Measurements from ENCODE around the gene ADRM1.

The ADRM1 gene

GRCh38 chr20:62293111-62293784, 9.5 kb upstream of the ADRM1 start:
- ATAC-seq: no peak
- TF ChIP-seq ZNF565 (CRISPR knock-in tag; conservative IDR thresholded peaks at IDR 0.05; ENCODE audit: low read depth): no peak
- TF ChIP-seq SNAI2 (CRISPR knock-in tag; IDR thresholded peaks at IDR 0.05): no peak
- TF ChIP-seq ZC3H10 (CRISPR knock-in tag; IDR thresholded peaks at IDR 0.05): no peak
- TF ChIP-seq, protein P1, sequence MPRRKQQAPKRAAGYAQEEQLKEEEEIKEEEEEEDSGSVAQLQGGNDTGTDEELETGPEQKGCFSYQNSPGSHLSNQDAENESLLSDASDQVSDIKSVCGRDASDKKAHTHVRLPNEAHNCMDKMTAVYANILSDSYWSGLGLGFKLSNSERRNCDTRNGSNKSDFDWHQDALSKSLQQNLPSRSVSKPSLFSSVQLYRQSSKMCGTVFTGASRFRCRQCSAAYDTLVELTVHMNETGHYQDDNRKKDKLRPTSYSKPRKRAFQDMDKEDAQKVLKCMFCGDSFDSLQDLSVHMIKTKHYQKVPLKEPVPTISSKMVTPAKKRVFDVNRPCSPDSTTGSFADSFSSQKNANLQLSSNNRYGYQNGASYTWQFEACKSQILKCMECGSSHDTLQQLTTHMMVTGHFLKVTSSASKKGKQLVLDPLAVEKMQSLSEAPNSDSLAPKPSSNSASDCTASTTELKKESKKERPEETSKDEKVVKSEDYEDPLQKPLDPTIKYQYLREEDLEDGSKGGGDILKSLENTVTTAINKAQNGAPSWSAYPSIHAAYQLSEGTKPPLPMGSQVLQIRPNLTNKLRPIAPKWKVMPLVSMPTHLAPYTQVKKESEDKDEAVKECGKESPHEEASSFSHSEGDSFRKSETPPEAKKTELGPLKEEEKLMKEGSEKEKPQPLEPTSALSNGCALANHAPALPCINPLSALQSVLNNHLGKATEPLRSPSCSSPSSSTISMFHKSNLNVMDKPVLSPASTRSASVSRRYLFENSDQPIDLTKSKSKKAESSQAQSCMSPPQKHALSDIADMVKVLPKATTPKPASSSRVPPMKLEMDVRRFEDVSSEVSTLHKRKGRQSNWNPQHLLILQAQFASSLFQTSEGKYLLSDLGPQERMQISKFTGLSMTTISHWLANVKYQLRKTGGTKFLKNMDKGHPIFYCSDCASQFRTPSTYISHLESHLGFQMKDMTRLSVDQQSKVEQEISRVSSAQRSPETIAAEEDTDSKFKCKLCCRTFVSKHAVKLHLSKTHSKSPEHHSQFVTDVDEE (CRISPR knock-in tag; IDR thresholded peaks at IDR 0.05): no peak
- no peak for TF ChIP-seq TOX (CRISPR knock-in tag; IDR thresholded peaks at IDR 0.05; ENCODE audit: borderline replicate concordance)
- no peak for TF ChIP-seq ARNTL (CRISPR knock-in tag; IDR thresholded peaks at IDR 0.05; ENCODE audit: borderline replicate concordance, low read depth)
- no peak for TF ChIP-seq POU6F1 (CRISPR knock-in tag; IDR thresholded peaks at IDR 0.05; ENCODE audit: borderline replicate concordance, low read depth)

DNA sequence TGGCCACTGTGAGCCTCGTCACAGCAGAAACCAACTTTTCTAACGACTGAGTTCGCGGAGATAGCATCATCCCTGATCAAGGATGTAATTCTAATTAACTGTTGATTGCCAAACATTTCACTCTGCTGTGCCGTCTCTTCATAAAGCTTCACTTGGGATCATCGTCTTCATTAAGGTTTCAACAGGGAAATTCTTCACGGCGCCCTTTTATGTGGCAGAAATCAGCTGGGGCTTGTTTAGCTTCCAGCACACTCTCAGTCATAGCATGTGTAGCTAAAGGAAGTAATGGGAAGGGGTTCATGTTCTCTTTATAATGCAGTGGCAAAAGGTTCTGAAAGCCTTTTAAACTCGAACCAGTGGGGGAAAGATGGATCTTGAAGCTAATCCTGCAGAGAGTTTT, 8.9 kb upstream of the ADRM1 start:
- TF ChIP-seq CREB5 (CRISPR knock-in tag; IDR thresholded peaks at IDR 0.05; ENCODE audit: low read depth) (no peak), ZNF565 (CRISPR knock-in tag; conservative IDR thresholded peaks at IDR 0.05; ENCODE audit: low read depth) (no peak), CSRNP3 (CRISPR knock-in tag; IDR thresholded peaks at IDR 0.05) (no peak), ESRRG (CRISPR knock-in tag; IDR thresholded peaks at IDR 0.05) (no peak), ZFP3 (CRISPR knock-in tag; IDR thresholded peaks at IDR 0.05) (no peak), PPARA (CRISPR knock-in tag; IDR thresholded peaks at IDR 0.05; ENCODE audit: borderline replicate concordance) (no peak)

DNA sequence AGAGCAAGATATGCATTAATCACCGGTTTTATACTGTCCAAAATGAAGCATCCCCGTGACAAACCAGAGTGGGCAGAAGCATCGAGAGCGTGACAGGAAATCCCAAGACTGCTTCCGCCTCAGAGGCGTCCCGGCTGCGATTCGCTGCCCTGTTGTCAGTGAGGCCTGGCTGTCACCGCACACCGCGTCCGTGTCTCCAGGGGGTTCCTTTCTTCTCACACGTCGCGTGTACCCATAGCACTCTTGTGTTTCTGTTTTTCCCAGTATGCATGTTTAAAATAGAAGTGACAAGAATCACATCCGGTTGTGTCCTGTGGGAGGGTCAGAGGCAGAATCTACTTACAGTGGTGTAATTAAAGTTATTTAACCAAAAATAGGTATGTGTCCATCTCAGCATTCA, 8.3 kb upstream of the ADRM1 start:
- TF ChIP-seq GLIS3 (CRISPR knock-in tag; IDR thresholded peaks at IDR 0.05) (no peak), ZNF565 (CRISPR knock-in tag; conservative IDR thresholded peaks at IDR 0.05; ENCODE audit: low read depth) (no peak)
- no peak for ATAC-seq

More for the DNA sequence above, 8.9 kb upstream of the ADRM1 start:
- ATAC-seq: no peak

GRCh38 chr20:62296724-62297448, 5.9 kb upstream of the ADRM1 start:
- ATAC-seq: no peak
- TF ChIP-seq ISL1 (CRISPR knock-in tag; IDR thresholded peaks at IDR 0.05) (no peak), ZNF8 (CRISPR knock-in tag; IDR thresholded peaks at IDR 0.05) (no peak), ARNTL (CRISPR knock-in tag; IDR thresholded peaks at IDR 0.05; ENCODE audit: borderline replicate concordance, low read depth) (no peak), ZFP3 (CRISPR knock-in tag; IDR thresholded peaks at IDR 0.05) (no peak), CSDC2 (CRISPR knock-in tag; IDR thresholded peaks at IDR 0.05) (no peak), TOX (CRISPR knock-in tag; IDR thresholded peaks at IDR 0.05; ENCODE audit: borderline replicate concordance) (no peak), ZNF565 (CRISPR knock-in tag; conservative IDR thresholded peaks at IDR 0.05; ENCODE audit: low read depth) (no peak), ESRRG (CRISPR knock-in tag; IDR thresholded peaks at IDR 0.05) (no peak), CREB5 (CRISPR knock-in tag; IDR thresholded peaks at IDR 0.05; ENCODE audit: low read depth) (no peak), PPARA (CRISPR knock-in tag; IDR thresholded peaks at IDR 0.05; ENCODE audit: borderline replicate concordance) (no peak), TCF4 (CRISPR knock-in tag; IDR thresholded peaks at IDR 0.05; ENCODE audit: borderline replicate concordance) (no peak), ZFP30 (CRISPR knock-in tag; IDR thresholded peaks at IDR 0.05) (no peak), POU6F1 (CRISPR knock-in tag; IDR thresholded peaks at IDR 0.05; ENCODE audit: borderline replicate concordance, low read depth) (no peak), ZNF70 (CRISPR knock-in tag; IDR thresholded peaks at IDR 0.05) (no peak), BACH2 (CRISPR knock-in tag; IDR thresholded peaks at IDR 0.05; ENCODE audit: borderline replicate concordance) (no peak), ZC3H10 (CRISPR knock-in tag; IDR thresholded peaks at IDR 0.05) (no peak)
- TF ChIP-seq, protein P2, sequence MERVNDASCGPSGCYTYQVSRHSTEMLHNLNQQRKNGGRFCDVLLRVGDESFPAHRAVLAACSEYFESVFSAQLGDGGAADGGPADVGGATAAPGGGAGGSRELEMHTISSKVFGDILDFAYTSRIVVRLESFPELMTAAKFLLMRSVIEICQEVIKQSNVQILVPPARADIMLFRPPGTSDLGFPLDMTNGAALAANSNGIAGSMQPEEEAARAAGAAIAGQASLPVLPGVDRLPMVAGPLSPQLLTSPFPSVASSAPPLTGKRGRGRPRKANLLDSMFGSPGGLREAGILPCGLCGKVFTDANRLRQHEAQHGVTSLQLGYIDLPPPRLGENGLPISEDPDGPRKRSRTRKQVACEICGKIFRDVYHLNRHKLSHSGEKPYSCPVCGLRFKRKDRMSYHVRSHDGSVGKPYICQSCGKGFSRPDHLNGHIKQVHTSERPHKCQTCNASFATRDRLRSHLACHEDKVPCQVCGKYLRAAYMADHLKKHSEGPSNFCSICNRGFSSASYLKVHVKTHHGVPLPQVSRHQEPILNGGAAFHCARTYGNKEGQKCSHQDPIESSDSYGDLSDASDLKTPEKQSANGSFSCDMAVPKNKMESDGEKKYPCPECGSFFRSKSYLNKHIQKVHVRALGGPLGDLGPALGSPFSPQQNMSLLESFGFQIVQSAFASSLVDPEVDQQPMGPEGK (CRISPR knock-in tag; IDR thresholded peaks at IDR 0.05; ENCODE audit: borderline replicate concordance): no peak

Measured in SK-N-SH treated with all-trans-retinoic acid at 6 μM for 48 hours (cell line).